ENCODE data around the gene GALNT13. TPM values are rescaled to one million over a fixed set of nuclear protein-coding genes. Genes with fewer than 3 reads are reported as not detected.
A peak's percentile ranks its signal among the peaks of the same experiment; 100 is the strongest.
"Not testable (repeated sequence)": the region's sequence is repeated elsewhere in the genome, so short reads cannot be mapped to it uniquely, and the experiment has no call there.

GALNT13 gene
- total RNA-seq, 2 donors from 2014 or later, result not detected

DNA sequence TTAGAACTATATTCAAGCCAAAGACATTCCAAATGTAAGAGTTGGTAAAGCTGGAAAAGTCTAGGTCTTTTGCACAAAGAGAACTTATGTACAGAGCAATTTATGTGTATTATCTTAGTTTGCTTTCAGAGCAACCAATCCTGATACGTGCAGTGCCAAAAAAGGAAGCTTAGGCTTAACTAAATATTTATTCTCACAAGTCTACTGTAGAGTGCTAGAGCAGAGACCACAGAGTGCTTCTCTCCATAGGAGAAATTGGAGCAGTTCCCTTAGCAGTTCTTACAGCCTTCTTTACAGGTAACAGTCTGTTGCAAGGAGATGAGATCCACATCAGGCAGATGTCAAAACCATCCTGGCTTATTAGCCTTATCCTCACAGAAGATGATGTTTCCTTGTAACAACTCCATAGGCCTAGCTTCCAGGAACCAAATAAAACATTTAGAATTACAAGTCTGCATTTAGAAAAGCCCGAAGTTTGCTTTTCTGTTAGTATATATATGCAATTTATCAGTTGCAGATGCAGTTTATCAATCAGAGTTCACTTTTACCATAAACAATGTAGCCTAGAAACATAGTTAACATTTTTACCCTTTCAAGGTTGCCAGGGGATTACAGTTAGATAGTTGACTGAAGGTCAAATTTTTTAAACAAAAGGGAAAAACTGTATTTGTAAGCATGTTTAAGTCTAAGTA is 576.2 kb downstream of the GALNT13 start:
- H3K36me3 Mint-ChIP-seq (ENCODE audit: insufficient read depth in 2 of 2), result no peaks in the 10 kb centered on the region
- H3K4me3 Mint-ChIP-seq, result no peak overlapping the region
- H3K9me3 Mint-ChIP-seq, result peaks cover 0 to 3% of the 10 kb centered on the region in 2 donors
- no peaks in the 10 kb centered on the region for H3K27me3 Mint-ChIP-seq (ENCODE audit: low read depth)
- H3K4me1 Mint-ChIP-seq (ENCODE audit: low read depth), result no peaks in the 10 kb centered on the region
- ATAC-seq (replicated peaks in 1 of 2), result no peak
- no peak overlapping the region for H3K27ac Mint-ChIP-seq
- DNase-seq, result no peak

DNA sequence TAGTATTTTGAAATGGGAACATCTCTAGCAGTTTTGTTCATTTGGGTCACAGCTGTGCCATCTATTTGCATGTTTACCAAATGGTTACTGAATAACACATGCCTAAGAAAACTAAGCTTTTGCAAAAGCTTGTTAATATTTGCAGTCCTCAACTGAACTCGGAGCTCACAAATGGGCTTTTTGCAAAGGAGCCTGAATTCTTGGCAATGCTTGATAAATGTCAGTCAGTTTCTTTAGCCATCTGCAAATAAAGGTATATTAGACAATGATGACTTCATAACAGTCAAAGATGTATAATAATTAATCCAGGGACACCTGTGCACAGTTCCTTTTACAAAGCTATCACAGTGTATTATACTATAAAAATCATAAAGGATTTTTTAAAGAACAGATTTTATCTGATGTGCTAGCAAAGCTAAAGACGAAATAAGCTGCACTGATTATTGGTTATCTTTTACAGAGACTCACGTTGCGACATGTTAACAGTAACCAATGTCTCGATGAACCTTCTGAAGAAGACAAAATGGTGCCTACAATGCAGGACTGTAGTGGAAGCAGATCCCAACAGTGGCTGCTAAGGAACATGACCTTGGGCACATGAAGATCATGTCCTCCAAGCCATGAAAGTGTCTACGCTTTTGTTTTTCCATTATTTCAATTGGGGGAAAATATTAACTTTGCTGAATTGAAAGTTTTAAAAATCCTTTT is 578.4 kb downstream of the GALNT13 start:
- ATAC-seq (replicated peaks in 1 of 2), result no peak
- DNase-seq, result no peak
- no peaks in the 10 kb centered on the region for H3K27me3 Mint-ChIP-seq (ENCODE audit: low read depth)
- peaks cover 0 to 6% of the 10 kb centered on the region in 2 donors for H3K9me3 Mint-ChIP-seq
- H3K27ac Mint-ChIP-seq, result no peak overlapping the region
- H3K4me1 Mint-ChIP-seq (ENCODE audit: low read depth), result no peaks in the 10 kb centered on the region
- no peak overlapping the region for H3K4me3 Mint-ChIP-seq
- no peaks in the 10 kb centered on the region for H3K36me3 Mint-ChIP-seq (ENCODE audit: insufficient read depth in 2 of 2)

DNA sequence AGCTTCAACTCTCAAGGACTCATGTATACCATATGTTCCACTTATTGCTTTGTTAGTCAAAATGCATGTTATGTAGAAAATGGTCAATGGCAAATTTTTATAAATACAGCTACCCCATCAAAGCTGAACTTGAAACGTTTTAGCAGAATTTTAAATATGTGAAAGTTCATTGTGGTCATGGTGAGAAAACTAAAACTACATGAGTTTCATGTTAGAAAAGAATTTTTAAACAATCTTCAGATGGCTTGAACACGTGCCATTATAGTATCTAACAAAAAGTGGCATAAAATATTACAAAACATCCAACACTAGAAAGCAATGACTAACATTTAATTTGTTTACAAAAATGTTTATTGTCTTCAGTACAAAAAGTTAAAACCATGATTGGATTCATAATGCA is 580.7 kb downstream of the GALNT13 start:
- no peaks in the 10 kb centered on the region for H3K36me3 Mint-ChIP-seq (ENCODE audit: insufficient read depth in 2 of 2)
- H3K9me3 Mint-ChIP-seq, result peaks cover 0 to 3% of the 10 kb centered on the region in 2 donors
- no peaks in the 10 kb centered on the region for H3K27me3 Mint-ChIP-seq (ENCODE audit: low read depth)
- H3K27ac Mint-ChIP-seq, result no peak overlapping the region
- ATAC-seq (replicated peaks in 1 of 2), result no peak
- DNase-seq, result no peak
- no peak overlapping the region for H3K4me3 Mint-ChIP-seq
- H3K4me1 Mint-ChIP-seq (ENCODE audit: low read depth), result peaks cover 5% of the 10 kb centered on the region

DNA sequence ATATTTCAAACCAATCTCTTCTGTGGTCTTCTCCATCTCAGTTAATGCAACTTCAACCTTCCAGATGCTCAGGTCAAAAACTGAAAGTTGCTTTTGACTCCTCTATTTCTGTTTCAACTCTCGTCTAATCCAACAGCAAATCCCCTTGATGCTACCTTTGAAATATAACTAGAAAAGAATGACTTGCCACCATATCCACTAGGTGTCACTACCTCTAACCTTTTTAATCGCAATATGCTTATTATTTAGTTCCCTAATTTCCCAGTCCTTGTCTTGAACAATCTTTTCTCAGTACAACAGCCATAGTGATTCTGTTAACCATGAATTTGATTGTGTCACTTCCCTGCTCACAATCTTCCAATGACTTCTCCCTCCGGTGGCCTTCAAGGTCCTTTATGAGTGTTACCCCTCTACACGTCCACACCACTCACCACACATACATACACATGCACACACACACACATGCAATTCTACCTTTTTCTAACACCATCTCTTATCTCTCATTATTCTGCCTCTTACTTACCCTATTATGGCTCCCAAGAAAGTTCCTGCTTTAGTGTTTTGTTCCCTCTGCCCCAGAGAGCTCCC is 581.3 kb downstream of the GALNT13 start:
- no peak for ATAC-seq (replicated peaks in 1 of 2)
- no peaks in the 10 kb centered on the region for H3K36me3 Mint-ChIP-seq (ENCODE audit: insufficient read depth in 2 of 2)

DNA sequence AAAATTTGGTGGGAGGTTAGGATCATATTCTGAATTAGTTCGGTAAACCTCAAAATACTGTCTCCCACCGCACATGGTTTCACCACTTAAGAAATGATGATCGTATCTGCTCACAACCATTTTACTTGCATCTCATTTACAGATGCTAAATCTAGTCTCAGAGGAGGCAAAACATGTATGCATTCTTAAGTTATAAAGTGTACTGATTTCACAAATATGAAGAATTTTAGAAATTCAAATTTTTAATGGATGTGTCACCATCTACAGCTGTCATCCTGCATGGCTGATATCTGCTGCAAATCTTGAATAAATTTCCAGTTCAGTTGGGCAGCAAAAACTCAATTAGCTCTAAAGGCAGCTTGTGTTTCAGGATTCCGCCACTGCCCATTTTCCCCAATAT is 583.4 kb downstream of the GALNT13 start:
- no peak for DNase-seq

More for the DNA sequence above, 581.3 kb downstream of the GALNT13 start:
- Mint-ChIP-seq H3K9me3 (peaks cover 0 to 4% of the 10 kb centered on the region in 2 donors), H3K27me3 (ENCODE audit: low read depth) (no peaks in the 10 kb centered on the region), H3K4me3 (no peak overlapping the region), H3K27ac (no peak overlapping the region), H3K4me1 (ENCODE audit: low read depth) (peaks cover 5% of the 10 kb centered on the region)
- DNase-seq, result no peak

DNA sequence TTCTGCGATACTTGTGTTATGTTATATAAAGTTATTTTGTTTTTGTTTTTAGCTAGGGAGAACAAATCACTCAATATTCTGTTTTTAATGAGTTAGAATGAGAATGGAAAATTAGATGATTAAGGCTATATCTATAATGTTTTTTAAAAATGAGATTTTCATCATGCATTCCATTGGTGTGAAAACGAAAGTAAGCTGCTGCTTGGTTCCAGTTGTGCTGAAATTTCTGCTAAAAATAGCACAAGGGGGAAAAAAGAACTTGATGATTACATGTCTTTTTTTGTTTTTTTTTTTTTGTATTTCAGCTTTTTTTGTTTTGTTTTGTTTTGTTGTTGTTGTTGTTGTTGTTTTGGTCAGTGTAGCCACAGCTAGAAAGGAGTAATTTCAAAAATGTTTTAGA is 584.1 kb downstream of the GALNT13 start:
- ATAC-seq (replicated peaks in 1 of 2), result no peak
- peak overlapping the region; percentile 37 to 53 for H3K4me3 Mint-ChIP-seq
- H3K27ac Mint-ChIP-seq, result no peak overlapping the region
- H3K27me3 Mint-ChIP-seq (ENCODE audit: low read depth), result no peaks in the 10 kb centered on the region
- H3K9me3 Mint-ChIP-seq, result peaks cover 2 to 6% of the 10 kb centered on the region in 2 donors
- no peak for DNase-seq
- peaks cover 5% of the 10 kb centered on the region for H3K4me1 Mint-ChIP-seq (ENCODE audit: low read depth)
- no peaks in the 10 kb centered on the region for H3K36me3 Mint-ChIP-seq (ENCODE audit: insufficient read depth in 2 of 2)

More for the DNA sequence above, 583.4 kb downstream of the GALNT13 start:
- ATAC-seq (replicated peaks in 1 of 2), result no peak
- H3K9me3 Mint-ChIP-seq, result peaks cover 2 to 6% of the 10 kb centered on the region in 2 donors
- H3K36me3 Mint-ChIP-seq (ENCODE audit: insufficient read depth in 2 of 2), result no peaks in the 10 kb centered on the region
- no peaks in the 10 kb centered on the region for H3K27me3 Mint-ChIP-seq (ENCODE audit: low read depth)
- no peak overlapping the region for H3K27ac Mint-ChIP-seq
- H3K4me3 Mint-ChIP-seq, result no peak overlapping the region
- H3K4me1 Mint-ChIP-seq (ENCODE audit: low read depth), result peaks cover 5% of the 10 kb centered on the region

DNA sequence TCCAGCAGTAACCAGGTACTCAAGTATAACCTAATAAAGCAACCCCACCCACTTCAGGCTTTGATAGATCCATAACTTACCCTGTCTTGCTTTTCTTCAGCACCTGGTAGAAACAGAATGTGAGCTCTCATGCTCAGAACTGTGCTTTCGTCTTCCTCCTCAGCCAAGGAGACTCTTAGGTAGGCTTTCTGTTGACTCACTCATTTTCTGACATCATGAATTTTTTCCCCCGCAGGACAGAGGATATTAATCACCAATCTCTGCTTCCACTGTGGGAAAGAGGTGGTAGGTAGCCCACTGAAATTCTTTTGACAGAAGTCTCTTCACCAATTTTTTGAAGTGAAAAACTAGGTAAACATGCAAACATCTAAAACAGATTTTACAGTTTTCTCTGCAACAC is 585.6 kb downstream of the GALNT13 start:
- DNase-seq, result no peak

DNA sequence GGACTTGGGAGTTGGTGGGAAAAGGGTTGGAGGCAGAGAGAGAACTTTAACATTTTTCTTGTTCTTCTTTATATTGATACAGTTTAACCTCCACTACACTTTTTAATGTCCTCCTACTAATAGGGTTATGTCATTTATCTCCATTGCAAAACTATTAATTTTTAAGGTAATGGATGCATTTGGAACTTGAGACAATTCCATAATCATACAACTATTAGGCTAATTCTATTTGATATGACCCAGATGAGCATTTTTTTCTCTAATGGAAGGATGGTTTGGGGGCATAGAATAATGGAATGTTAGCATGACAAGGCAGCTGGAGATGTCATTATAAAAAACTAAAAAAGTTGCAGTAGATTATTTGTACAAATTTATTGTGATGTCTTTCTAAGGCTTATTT is 587.6 kb downstream of the GALNT13 start:
- peaks cover 5% of the 10 kb centered on the region for H3K4me1 Mint-ChIP-seq (ENCODE audit: low read depth)
- ATAC-seq (replicated peaks in 1 of 2) (no peak), DNase-seq (no peak)
- H3K27me3 Mint-ChIP-seq (ENCODE audit: low read depth), result no peaks in the 10 kb centered on the region
- H3K36me3 Mint-ChIP-seq (ENCODE audit: insufficient read depth in 2 of 2), result no peaks in the 10 kb centered on the region
- H3K9me3 Mint-ChIP-seq, result peaks cover 2 to 3% of the 10 kb centered on the region in 2 donors
- H3K27ac Mint-ChIP-seq, result no peak overlapping the region
- no peak overlapping the region for H3K4me3 Mint-ChIP-seq

More for the DNA sequence above, 585.6 kb downstream of the GALNT13 start:
- no peak for ATAC-seq (replicated peaks in 1 of 2)
- H3K27me3 Mint-ChIP-seq (ENCODE audit: low read depth), result no peaks in the 10 kb centered on the region
- H3K4me3 Mint-ChIP-seq, result no peak overlapping the region
- H3K4me1 Mint-ChIP-seq (ENCODE audit: low read depth), result peaks cover 5% of the 10 kb centered on the region
- H3K27ac Mint-ChIP-seq, result no peak overlapping the region
- peaks cover 2 to 6% of the 10 kb centered on the region in 2 donors for H3K9me3 Mint-ChIP-seq
- H3K36me3 Mint-ChIP-seq (ENCODE audit: insufficient read depth in 2 of 2), result no peaks in the 10 kb centered on the region

DNA sequence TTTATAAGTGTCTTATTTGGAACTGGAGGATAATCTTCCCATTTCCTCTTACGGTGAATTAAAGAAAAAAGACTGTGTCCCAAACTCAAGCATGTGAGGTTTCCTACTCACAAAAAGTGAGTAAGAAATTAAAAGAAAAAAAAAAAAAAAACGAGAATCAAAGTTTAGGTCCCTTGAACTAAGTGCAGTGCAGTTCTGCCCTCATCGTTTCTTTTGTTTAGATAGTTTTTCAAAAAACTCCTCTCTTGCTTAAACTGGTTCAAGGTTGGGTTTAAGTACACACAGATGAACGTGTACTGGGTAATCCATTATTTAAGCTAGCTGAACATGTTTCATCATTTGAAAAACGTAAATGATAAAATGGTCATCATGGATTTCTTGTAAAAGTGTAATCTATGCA is 590.9 kb downstream of the GALNT13 start:
- H3K27me3 Mint-ChIP-seq (ENCODE audit: low read depth), result no peaks in the 10 kb centered on the region
- H3K9me3 Mint-ChIP-seq, result peaks cover 8% of the 10 kb centered on the region in 2 donors
- H3K4me1 Mint-ChIP-seq (ENCODE audit: low read depth), result no peaks in the 10 kb centered on the region
- H3K27ac Mint-ChIP-seq, result no peak overlapping the region
- no peaks in the 10 kb centered on the region for H3K36me3 Mint-ChIP-seq (ENCODE audit: insufficient read depth in 2 of 2)
- no peak for ATAC-seq (replicated peaks in 1 of 2)
- DNase-seq, result no peak
- no peak overlapping the region for H3K4me3 Mint-ChIP-seq

DNA sequence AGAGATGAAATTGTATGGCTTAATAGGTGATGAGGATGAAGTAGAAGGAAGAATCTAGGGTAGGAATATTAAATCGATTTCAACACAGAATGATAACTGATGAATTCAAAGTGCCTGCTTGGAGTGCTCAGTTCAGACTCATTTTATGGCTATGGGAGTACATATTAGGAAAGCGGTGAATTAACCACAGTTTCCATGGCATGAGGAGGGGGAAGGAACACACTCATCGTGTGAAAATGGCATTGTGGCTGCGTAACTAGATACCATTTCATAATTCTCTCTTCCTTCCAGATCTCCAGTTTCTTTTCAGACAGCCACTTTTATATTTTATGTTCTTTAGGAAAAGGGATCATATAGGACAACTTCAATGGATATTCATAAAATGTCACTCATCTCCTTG is 594.5 kb downstream of the GALNT13 start:
- no peak overlapping the region for H3K27ac Mint-ChIP-seq
- ATAC-seq (replicated peaks in 1 of 2), result no peak
- no peaks in the 10 kb centered on the region for H3K36me3 Mint-ChIP-seq (ENCODE audit: insufficient read depth in 2 of 2)
- no peak overlapping the region for H3K4me3 Mint-ChIP-seq
- H3K4me1 Mint-ChIP-seq (ENCODE audit: low read depth), result no peaks in the 10 kb centered on the region
- no peak for DNase-seq
- no peaks in the 10 kb centered on the region for H3K27me3 Mint-ChIP-seq (ENCODE audit: low read depth)
- peaks cover 4 to 6% of the 10 kb centered on the region in 2 donors for H3K9me3 Mint-ChIP-seq

DNA sequence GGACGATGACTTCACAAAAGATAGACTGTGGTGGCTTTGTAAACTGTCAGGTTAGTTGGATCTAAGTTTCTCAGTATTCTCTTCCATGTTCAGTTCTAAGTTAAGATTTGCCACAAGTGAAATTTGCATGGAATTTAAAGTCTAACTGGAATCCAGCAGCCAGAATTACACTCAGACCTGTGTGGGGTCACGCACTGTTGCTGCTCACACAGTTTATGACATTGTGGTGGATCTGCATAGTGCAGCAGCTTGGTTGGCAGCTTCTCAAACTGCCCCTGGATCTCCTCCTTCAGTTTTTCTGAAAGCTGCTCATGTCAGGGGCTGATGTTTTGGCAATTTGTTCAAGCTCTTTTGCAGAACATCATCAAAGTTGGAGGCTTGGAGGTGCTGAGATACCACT is 598.7 kb downstream of the GALNT13 start:
- H3K4me1 Mint-ChIP-seq (ENCODE audit: low read depth), result no peaks in the 10 kb centered on the region

DNA sequence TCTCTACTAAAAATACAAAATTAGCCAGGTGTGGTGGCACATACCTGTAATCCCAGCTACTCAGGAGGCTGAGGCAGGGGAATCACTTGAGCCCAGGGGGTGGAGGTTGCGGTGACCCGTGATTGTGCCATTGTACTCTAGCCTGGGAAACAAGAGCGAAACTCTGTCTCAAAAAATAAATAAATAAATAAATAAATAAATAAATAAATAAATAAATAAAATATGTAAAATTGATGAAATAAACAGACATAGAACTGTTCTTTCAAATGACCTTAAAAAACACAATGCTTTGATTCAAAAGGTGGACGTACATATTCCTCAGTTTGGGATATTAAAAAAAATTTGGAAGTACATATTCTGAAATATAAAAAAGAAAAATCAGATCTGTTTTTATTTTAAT is 599.8 kb downstream of the GALNT13 start:
- DNase-seq; H3K27me3 Mint-ChIP-seq (ENCODE audit: low read depth); H3K4me3 Mint-ChIP-seq; H3K4me1 Mint-ChIP-seq (ENCODE audit: low read depth); H3K36me3 Mint-ChIP-seq (ENCODE audit: insufficient read depth in 2 of 2); H3K9me3 Mint-ChIP-seq; ATAC-seq (replicated peaks in 1 of 2); H3K27ac Mint-ChIP-seq: not testable (repeated sequence)

More for the DNA sequence above, 598.7 kb downstream of the GALNT13 start:
- H3K27me3 Mint-ChIP-seq (ENCODE audit: low read depth), result no peaks in the 10 kb centered on the region
- DNase-seq (no peak), ATAC-seq (replicated peaks in 1 of 2) (no peak)
- H3K36me3 Mint-ChIP-seq (ENCODE audit: insufficient read depth in 2 of 2), result no peaks in the 10 kb centered on the region
- H3K4me3 Mint-ChIP-seq, result no peak overlapping the region
- H3K9me3 Mint-ChIP-seq, result peaks cover 0 to 2% of the 10 kb centered on the region in 2 donors
- H3K27ac Mint-ChIP-seq, result no peak overlapping the region

DNA sequence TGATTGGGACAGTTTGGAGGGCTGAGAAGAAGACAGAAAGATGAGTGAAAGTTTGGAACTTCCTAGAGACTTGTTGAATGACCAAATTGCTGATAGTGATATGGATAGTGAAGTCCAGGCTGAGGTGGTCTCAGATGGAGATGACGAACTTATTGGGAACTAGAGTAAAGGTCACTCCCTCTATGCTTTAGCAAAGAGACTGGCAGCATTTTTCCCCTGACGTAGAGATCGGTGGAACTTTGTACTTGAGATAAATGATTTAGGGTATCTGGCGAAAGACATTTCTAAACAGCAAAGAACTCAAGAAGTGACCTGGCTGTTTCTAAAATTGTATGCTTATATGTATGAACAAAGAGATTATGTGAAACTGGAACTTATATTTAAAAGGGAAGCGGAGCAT is 605.6 kb downstream of the GALNT13 start:
- H3K27ac Mint-ChIP-seq, result no peak overlapping the region
- H3K4me1 Mint-ChIP-seq (ENCODE audit: low read depth), result no peaks in the 10 kb centered on the region

More for the DNA sequence above, 605.6 kb downstream of the GALNT13 start:
- Mint-ChIP-seq H3K36me3 (ENCODE audit: insufficient read depth in 2 of 2) (peaks cover 0 to 2% of the 10 kb centered on the region in 2 donors), H3K27me3 (ENCODE audit: low read depth) (no peaks in the 10 kb centered on the region), H3K4me3 (no peak overlapping the region), H3K9me3 (peaks cover 0 to 5% of the 10 kb centered on the region in 2 donors)
- DNase-seq (no peak), ATAC-seq (replicated peaks in 1 of 2) (no peak)

Measured in activated T-cell treated with anti-CD3 and anti-CD28 coated beads, Interleukin-2, amount 50 U/mL, for 72 hours (primary cell).